Fibroblast of lung (primary cell): Measurements from ENCODE around the gene CSGALNACT2. TPM values are rescaled to one million over a fixed set of nuclear protein-coding genes. Genes with fewer than 3 reads are reported as not detected.

Source experiments
- DNase-seq, 2 donors: peaks; one replicate each; pipeline versions ENCODE4 v3.0.0 to v3.0.0-alpha.2; 2010; ENCODE audit warnings: low read depth in 2 of 2
- H2AFZ ChIP-seq: 2 replicates; pipeline ENCODE4 v1.5.1; 2012; ENCODE audit warnings: low read length, control low read depth, inconsistent platforms
- H3K27ac ChIP-seq: 2 replicates; pipeline ENCODE4 v1.5.1; 2011; ENCODE audit warnings: low read length, control low read depth; ENCODE audit not compliant: insufficient read depth
- H3K27me3 ChIP-seq: 2 replicates; pipeline ENCODE4 v1.5.1; 2011; ENCODE audit warnings: mild to moderate bottlenecking, low read length; ENCODE audit not compliant: control insufficient read depth, insufficient read depth
- H3K36me3 ChIP-seq: 2 replicates; pipeline ENCODE4 v1.5.1; 2011; ENCODE audit warnings: low read length; ENCODE audit not compliant: control insufficient read depth, insufficient read depth
- H3K4me1 ChIP-seq: 2 replicates; pipeline ENCODE4 v1.5.1; 2011; ENCODE audit warnings: low read length; ENCODE audit not compliant: control insufficient read depth, insufficient read depth; ENCODE audit errors: extremely low read depth
- H3K4me2 ChIP-seq: 2 replicates; pipeline ENCODE4 v1.5.1; 2011; ENCODE audit warnings: low read length, control low read depth; ENCODE audit not compliant: insufficient read depth; ENCODE audit errors: extremely low read depth
- H3K4me3 ChIP-seq, 4 experiments: fragments of 200-600 bp in 1 of 4; sonication (generic) in 1 of 4; replicated peaks in 1 of 4; 2 replicates each; pipeline ENCODE4 v1.5.1; 2011 to 2016; ENCODE audit warnings: low read length in 4 of 4, low read depth in 3 of 4, mild to moderate bottlenecking in 3 of 4, control low read depth in 2 of 4, inconsistent platforms in 1 of 4, mixed read lengths in 1 of 4; ENCODE audit not compliant: insufficient read depth in 1 of 4; ENCODE audit errors: control extremely low read depth in 1 of 4
- H3K79me2 ChIP-seq: 2 replicates; pipeline ENCODE4 v1.5.1; 2012; ENCODE audit warnings: mild to moderate bottlenecking, low read length, inconsistent platforms; ENCODE audit not compliant: control insufficient read depth, insufficient read depth
- H3K9ac ChIP-seq: 2 replicates; pipeline ENCODE4 v1.5.1; 2011; ENCODE audit warnings: mild to moderate bottlenecking, low read length, control low read depth; ENCODE audit not compliant: insufficient read depth
- H3K9me3 ChIP-seq: 2 replicates; pipeline ENCODE4 v1.5.1; 2012; ENCODE audit warnings: low read depth, low read length; ENCODE audit not compliant: control insufficient read depth, insufficient read depth
- H4K20me1 ChIP-seq: 2 replicates; pipeline ENCODE4 v1.5.1; 2011; ENCODE audit warnings: low read length; ENCODE audit not compliant: control insufficient read depth, insufficient read depth; ENCODE audit errors: extremely low read depth
- EZH2 ChIP-seq: IDR thresholded peaks from 2 replicates; pipeline ENCODE4 v1.5.1; 2012; ENCODE audit warnings: low read length, control low read depth, mild to moderate bottlenecking; ENCODE audit errors: missing control alignments
- polyA plus RNA-seq, 2 donors: library from polyadenylated mRNA; depleted of rRNA in 1 of 2; stranded (reverse) in 1 of 2; unstranded in 1 of 2; fragments of >200 nt; gene quantifications; 2 replicates each; pipeline ENCODE4 v1.2.1, GENCODE V29; 2011 to 2012; ENCODE audit warnings: missing spikeins in 1 of 2
- total RNA-seq: library from RNA; depleted of rRNA; stranded (reverse); fragments of >200 nt; gene quantifications from 2 replicates; pipeline ENCODE4 v1.2.1, GENCODE V29; 2014
- TF ChIP-seq, protein P1 (sequence below), 2 donors: IDR thresholded peaks in 1 of 2; conservative IDR thresholded peaks in 1 of 2; 1 replicate in 1 of 2; 2 replicates in 1 of 2; pipeline ENCODE4 v1.5.1; 2011 to 2012; ENCODE audit warnings: low read length in 2 of 2, control low read depth in 1 of 2, inconsistent platforms in 1 of 2, low read depth in 1 of 2, mild to moderate bottlenecking in 1 of 2

Gene CSGALNACT2
- total and polyA plus RNA-seq, 2 donors (not counting 1 experiment from before 2014, with no cell fraction given), result 38.6 to 46.9 TPM

GRCh38 chr10:43234471-43235041 is 96.3 kb downstream of the CSGALNACT2 start:
- Histone ChIP-seq H4K20me1 (no peaks in the 10 kb centered on the region), H3K79me2 (no peaks in the 10 kb centered on the region), H3K27me3 (peaks cover 17% of the 10 kb centered on the region), H3K36me3 (no peaks in the 10 kb centered on the region), H2AFZ (no peak overlapping the region), H3K4me2 (no peak overlapping the region), H3K9ac (no peak overlapping the region), H3K27ac (no peak overlapping the region), H3K4me3 (no peak overlapping the region), H3K4me1 (no peaks in the 10 kb centered on the region), H3K9me3 (no peaks in the 10 kb centered on the region)
- TF ChIP-seq, protein P1, sequence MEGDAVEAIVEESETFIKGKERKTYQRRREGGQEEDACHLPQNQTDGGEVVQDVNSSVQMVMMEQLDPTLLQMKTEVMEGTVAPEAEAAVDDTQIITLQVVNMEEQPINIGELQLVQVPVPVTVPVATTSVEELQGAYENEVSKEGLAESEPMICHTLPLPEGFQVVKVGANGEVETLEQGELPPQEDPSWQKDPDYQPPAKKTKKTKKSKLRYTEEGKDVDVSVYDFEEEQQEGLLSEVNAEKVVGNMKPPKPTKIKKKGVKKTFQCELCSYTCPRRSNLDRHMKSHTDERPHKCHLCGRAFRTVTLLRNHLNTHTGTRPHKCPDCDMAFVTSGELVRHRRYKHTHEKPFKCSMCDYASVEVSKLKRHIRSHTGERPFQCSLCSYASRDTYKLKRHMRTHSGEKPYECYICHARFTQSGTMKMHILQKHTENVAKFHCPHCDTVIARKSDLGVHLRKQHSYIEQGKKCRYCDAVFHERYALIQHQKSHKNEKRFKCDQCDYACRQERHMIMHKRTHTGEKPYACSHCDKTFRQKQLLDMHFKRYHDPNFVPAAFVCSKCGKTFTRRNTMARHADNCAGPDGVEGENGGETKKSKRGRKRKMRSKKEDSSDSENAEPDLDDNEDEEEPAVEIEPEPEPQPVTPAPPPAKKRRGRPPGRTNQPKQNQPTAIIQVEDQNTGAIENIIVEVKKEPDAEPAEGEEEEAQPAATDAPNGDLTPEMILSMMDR (conservative IDR thresholded peaks at IDR 0.05 in 1 of 2, IDR thresholded peaks at IDR 0.05 in 1 of 2; ENCODE audit: low read depth in 1 of 2, low read length in 2 of 2), result no peak
- no peak for TF ChIP-seq EZH2
- DNase-seq, result no peak

Other genes with a start within 250 kb of the CSGALNACT2 start
- gene RET, start 61.4 kb upstream of the CSGALNACT2 start, total RNA-seq, result 0.77 and 0.83 TPM in 2 replicates
- gene RET, start 61.4 kb upstream of the CSGALNACT2 start, polyA plus RNA-seq, result 0.08 and 0.28 TPM in 2 replicates
- 6.2 and 9.2 TPM in 2 replicates for gene RASGEF1A, start 128.6 kb downstream of the CSGALNACT2 start, total RNA-seq
- gene RASGEF1A, start 128.6 kb downstream of the CSGALNACT2 start, polyA plus RNA-seq, result 0.41 and 1.8 TPM in 2 replicates
- not detected in 2 replicates for gene FXYD4, start 233.2 kb downstream of the CSGALNACT2 start, total RNA-seq
- gene FXYD4, start 233.2 kb downstream of the CSGALNACT2 start, polyA plus RNA-seq, result not detected in 2 replicates